HG02588 (cell line): ENCODE measurements around the gene SF3B2.
"Not testable (repeated sequence)": the region's sequence is repeated elsewhere in the genome, so short reads cannot be mapped to it uniquely, and the experiment has no call there.

ENCODE experiments used
- ATAC-seq: cut with Tn5 transposase; IDR thresholded peaks from one replicate; pipeline ENCODE4 v1.9.1; 2021; ENCODE audit warnings: mild to moderate bottlenecking, moderate library complexity; ENCODE audit not compliant: unreplicated experiment

SF3B2 gene

DNA sequence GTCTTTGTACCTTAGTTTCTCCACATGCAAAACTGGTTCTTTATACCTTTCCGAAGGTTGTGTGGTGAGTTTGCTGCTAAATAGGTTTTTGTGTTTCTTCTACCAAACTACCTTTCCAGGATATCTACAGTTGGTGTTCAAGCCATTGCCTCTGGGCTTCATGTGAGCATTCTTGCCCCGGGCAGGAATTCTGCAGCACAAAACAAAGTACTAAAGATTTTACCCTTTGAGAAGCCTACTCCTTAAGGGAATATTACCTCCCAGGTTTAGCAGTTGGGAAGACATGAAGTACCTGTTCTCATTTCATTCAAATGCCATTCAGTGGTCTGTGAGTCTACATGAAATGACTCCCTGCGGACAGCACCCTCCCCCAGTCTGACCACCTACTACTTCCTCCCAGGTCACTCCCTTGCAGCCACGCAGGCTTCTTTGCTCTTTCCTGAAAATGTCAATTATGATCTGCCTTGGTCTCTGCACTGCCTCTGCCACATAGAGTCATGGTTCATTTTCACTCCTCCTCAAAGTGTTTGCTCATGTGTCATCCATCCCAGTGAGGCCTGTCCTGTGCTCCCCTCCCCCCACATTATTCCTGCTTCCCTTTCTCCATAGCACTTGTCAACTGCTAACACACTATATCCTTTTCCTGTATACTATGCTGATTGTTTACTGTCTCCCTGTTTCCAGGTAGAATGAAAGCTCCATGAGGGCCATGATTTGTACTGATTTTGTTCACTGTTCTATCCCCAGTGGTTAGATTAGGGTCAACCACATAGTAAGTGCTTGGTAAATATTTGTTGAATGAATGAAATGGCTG is 54.8 kb downstream of the SF3B2 start:
- no peak for ATAC-seq

DNA sequence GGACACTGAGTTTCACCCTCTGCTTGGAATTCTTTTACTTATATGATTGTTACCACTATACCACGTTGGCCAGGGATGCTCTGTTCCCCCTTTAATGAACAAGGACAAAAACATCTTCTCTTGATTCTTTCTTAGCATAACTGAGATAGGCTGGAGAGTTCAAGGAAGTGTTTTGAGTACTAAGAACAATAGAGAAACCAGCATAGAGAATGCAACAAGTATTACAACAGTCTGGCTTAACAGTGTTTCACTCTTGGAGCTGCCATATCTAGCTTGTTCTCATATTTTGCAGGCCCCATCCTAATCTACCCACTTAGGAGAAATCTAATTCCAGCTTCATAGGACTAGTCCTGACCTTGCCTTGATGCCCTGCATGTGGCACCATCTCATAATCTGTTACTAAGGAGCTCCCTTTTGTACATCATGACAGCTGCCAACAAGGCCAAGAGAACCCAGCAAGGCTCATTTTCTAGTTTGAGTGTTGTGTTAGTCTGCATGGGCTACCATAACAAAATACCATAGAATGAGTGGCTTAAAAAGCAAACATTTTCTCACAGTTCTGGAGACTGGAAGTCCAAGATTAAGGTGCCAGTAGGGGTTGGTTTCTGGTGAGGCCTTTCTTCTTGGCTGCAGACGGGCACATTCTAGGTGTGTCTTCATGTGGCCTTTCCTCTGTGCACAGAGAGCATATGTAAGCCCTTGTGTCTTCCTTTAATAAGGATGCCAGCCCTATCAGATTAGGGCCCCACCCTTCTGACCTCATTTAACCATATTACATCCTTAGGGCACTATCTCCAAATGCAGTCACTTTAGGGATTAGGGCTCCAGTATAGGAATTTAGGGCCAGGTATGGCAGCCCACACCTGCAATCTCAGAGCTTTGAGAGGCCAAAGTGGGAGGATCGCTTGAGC is 55.7 kb downstream of the SF3B2 start:
- ATAC-seq = no peak

DNA sequence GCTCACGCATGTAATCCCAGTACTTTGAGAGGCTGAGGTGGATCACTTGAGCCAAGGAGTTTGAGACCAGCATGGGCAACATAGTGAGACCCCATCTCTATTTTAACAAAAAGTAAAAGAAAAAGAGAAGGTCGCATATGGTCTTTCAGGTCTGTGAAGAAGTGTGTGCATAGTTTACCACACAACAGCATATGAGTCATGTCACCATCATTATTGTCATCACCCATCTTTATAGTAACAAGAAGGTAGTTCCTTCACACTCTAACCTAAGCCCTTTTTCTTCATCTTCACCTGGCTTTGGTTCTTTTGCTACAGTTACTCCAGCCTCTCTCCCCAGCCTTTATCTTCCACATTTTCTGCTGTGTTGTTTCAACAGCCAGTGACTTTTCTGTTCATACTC is 57.1 kb downstream of the SF3B2 start:
- no peak for ATAC-seq

DNA sequence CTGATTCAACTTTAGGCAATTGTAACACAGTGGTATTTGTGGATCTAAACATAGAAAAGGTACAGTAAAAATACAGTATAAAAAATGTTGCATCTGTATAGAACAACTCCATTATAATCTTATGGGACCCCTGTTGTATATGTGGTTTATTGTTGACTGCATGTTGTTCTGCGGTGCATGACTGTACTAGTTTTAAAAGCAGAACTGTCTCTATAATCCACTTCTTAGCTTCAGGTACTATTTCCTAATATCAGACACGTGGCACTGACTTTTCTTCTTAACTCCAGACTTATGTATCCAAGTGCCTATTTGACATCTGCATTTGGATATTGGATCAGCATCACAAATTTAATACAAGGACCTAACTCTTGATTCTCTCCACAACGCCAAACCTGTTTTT is 59.0 kb downstream of the SF3B2 start:
- no peak for ATAC-seq

DNA sequence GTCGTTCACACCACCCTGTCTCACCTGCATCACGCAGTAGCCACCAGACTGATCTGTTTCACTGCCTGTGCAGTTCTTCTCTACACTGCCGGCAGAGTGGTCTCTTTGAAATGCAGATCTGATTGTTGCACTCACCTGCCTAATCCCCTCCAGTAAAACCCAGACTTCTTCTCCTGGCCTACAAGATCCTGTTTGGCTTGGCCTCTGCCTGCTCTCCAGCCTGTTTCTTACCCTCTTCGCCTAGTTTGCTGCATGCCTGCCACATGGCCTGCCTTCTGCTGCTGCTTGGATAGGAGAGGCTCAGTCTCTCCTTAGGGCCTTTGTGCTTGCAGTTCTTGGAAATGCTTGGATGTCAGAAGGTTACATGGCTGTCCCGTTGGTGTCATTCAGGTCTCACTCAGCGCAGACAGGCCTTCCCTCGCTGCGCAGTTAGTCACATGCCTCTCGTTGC is 59.9 kb downstream of the SF3B2 start:
- ATAC-seq = no peak

DNA sequence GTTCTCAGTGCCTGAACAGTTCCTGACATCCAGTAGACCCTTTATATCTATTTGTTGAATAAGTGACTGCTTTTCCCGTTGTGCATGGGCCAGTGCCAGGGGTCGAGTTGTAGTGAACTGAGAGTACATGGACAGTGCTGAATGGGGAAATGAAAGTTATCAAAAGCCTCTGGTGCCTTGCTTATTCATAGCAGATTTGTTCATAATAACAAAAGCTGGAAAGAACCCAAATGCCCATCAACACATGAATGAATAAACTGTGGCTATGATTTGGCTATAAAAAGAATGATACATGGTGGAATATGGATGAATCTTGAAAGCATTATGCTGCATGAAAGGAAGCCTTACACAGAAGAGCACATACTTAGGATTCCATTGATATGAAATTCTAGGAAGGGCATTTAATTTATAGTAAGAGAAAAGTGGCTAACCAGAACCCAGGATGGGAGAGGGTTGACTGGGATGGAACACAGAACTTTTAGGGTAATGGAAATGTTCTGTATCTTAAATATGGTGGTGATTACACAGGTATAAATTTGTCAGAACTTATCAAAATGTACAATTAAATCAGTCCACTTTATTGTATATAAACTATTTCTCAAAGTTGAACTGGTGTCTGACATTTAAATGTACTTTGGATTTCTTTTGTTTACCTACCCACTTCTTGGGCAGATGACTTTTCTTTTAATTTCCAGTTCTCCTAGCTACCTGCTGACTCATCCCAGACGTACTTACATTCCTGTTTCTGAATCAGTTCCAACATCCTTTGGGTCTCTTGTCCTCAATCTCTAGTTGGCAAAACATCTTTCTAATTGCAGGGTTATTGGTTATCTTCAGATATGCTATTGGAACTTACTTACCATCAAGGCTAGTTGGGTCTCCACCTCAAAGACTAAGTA is 60.7 kb downstream of the SF3B2 start:
- ATAC-seq = no peak

DNA sequence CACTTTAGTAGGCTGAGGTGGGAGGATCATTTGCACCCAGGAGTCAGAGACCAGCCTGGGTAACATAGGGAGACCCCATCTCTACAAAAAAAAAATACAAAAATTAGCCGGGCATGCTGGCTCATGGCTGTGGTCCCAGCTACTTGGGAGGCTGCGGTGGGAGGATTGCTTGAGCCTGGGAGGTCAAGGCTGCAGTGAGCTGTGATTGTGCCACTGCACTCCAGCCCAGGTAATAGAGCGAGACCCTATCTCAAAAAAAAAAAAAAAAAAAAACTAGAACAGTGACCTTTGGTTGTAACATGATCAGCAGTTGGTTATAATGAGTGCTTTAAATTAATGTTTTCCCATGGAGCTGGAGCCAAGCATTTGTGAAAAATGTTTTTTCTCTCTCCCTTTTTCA is 62.8 kb downstream of the SF3B2 start:
- ATAC-seq = not testable (repeated sequence)

DNA sequence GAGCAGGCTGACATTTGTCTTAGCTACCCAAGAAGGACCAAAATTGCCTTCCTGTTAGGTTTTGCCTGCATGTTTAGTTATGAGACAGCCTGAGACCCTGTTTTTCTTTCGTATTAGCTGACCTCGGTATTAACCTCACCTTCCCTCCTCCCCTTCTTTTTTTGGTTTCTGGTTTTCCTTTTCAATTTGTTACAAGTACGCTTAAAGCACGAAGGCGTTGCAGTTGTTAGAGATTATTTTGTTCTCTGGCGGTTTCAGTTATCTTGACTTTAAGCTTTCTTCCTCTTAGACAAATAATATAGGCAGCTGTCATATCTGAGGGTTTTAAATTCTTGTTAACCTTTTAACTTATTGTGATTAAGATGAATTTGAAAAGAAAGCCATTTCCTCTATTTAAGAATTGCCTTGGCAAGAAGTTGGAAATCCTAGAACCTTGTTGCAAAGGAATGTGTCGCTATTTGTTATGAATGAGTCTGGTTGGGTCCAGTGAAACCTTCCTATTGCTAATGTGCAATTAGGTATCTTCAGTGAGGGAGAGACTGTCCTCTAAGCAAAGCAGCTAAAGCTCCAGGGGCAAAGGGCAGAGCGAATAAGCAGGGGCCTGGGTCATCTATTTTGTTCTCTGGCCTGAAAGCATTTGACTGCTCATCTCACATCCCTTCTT is 63.6 kb downstream of the SF3B2 start:
- ATAC-seq = no peak

DNA sequence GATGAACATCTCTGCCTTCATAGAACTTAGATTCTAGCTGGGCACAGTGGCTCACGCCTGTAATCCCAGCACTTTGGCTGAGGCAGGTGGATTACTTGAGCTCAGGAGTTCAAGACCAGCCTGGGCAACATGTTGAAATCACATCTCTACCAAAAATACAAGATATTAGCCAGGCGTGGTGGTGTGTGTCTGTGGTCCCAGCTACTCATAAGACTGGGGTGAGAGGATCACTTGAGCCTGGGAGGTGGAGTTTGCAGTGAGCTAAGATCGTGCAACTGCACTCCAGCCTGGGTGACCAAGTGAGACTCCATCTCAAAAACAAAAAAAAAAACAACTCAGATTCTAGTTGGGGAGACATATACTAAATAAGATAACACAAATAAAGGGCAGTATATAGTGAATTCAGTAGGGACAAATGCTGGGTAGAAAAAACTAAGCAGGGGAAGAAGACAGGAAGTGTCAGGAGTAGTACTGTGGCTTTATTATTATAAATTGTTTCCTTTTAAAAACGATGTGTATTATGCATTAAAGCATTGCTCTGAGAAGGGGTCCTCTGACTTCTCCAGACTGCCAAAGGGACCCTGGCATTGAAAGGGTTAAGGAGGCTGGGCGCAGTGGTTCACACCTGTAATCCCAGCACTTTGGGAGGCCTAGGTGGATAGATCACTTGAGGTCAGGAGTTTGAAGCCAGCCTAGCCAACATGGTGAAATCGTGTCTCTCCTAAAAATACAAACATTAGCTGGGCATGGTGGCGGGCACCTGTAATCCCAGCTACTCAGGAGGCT is 64.6 kb downstream of the SF3B2 start:
- ATAC-seq = no peak

DNA sequence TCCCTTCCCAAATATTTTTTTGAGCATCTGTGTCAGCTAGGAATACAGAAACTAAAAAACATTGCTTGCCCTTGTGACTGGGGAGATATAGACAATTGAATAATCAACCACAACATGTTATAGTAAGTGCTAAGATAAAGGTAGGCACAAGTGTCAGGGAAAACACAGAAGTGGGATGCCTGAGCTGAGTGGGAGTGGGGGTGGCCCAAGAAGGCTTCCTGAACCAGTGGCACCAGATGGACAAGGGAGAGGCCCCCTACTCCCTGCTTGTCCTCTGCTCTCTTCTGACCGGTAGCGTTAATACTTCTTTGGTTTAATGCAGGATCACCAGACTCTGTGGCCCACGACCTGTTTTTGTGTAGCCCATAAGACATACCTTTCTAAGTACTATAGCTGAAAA is 66.7 kb downstream of the SF3B2 start:
- ATAC-seq = no peak
